ENCODE measurements around the gene HOXB2.

DNA sequence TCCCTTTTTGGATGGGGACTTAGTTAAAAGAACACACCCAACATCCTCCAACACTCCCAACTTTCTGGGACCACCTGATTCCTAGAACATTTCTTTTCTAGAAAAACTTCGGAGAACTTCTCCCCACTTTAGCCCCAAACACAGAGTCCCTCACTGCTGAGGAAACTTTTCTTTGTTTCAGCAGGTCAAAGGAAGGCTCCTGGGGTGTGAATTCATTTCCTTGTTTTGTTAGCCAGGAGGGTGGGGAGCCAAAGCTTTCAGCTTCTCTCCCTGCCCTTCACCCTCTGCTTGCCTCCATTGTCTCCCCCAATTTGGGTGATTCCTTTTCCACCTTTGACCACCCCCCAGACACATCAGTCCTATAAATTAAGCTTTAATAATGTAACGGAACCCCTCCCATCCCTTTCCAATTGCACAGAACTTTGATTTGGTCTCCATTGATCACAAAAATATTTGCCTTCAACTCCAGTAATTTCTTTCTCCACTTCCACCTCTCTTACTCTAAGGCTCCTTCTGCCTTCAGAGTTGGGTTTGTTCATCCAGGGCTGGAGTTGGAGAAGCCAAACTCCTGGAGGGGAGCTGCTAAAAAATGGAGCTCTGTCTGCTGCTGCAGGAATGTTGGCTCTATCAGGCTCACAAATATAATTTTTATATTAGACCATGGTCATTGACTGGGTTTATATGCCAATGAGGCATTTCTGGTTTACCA lies 22.9 kb upstream of the HOXB2 start:
- TF ChIP-seq, protein P1, sequence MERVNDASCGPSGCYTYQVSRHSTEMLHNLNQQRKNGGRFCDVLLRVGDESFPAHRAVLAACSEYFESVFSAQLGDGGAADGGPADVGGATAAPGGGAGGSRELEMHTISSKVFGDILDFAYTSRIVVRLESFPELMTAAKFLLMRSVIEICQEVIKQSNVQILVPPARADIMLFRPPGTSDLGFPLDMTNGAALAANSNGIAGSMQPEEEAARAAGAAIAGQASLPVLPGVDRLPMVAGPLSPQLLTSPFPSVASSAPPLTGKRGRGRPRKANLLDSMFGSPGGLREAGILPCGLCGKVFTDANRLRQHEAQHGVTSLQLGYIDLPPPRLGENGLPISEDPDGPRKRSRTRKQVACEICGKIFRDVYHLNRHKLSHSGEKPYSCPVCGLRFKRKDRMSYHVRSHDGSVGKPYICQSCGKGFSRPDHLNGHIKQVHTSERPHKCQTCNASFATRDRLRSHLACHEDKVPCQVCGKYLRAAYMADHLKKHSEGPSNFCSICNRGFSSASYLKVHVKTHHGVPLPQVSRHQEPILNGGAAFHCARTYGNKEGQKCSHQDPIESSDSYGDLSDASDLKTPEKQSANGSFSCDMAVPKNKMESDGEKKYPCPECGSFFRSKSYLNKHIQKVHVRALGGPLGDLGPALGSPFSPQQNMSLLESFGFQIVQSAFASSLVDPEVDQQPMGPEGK (CRISPR knock-in tag; IDR thresholded peaks at IDR 0.05; ENCODE audit: borderline replicate concordance): no peak
- TF ChIP-seq, protein P2, sequence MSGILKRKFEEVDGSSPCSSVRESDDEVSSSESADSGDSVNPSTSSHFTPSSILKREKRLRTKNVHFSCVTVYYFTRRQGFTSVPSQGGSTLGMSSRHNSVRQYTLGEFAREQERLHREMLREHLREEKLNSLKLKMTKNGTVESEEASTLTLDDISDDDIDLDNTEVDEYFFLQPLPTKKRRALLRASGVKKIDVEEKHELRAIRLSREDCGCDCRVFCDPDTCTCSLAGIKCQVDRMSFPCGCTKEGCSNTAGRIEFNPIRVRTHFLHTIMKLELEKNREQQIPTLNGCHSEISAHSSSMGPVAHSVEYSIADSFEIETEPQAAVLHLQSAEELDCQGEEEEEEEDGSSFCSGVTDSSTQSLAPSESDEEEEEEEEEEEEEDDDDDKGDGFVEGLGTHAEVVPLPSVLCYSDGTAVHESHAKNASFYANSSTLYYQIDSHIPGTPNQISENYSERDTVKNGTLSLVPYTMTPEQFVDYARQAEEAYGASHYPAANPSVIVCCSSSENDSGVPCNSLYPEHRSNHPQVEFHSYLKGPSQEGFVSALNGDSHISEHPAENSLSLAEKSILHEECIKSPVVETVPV (CRISPR knock-in tag; IDR thresholded peaks at IDR 0.05): no peak
- no peak for TF ChIP-seq TOX (CRISPR knock-in tag; IDR thresholded peaks at IDR 0.05; ENCODE audit: borderline replicate concordance)
- TF ChIP-seq CSDC2 (CRISPR knock-in tag; IDR thresholded peaks at IDR 0.05): no peak
- TF ChIP-seq RARB (CRISPR knock-in tag; IDR thresholded peaks at IDR 0.05): no peak
- no peak for TF ChIP-seq ZFP3 (CRISPR knock-in tag; IDR thresholded peaks at IDR 0.05)
- TF ChIP-seq ZNF565 (CRISPR knock-in tag; conservative IDR thresholded peaks at IDR 0.05; ENCODE audit: low read depth): no peak
